Measurements from ENCODE around the gene GINS3. TPM values are rescaled to one million over a fixed set of nuclear protein-coding genes. Genes with fewer than 3 reads are reported as not detected.
"Not testable (repeated sequence)": the region's sequence is repeated elsewhere in the genome, so short reads cannot be mapped to it uniquely, and the experiment has no call there.

Gene GINS3
- total RNA-seq, 2 experiments from 2014 or later: 20.2 to 23.0 TPM

DNA sequence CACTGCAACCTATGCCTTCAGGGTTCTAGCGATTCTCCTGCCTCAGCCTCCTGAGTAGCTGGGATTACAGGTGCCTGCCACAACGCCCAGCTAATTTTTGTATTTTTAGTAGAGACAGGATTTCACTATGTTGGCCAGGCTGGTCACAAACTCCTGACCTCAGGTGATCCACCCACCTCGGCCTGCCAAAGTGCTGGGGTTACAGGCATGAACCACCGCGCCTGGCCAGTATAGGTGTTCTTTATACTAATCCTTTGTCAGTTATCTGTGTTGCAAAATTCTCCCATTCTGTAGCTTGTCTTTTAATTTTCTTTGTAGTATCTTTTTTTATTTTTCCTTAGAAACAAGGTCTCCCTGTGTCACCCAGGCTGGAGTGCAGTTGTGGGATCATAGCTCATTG is 23.7 kb downstream of the GINS3 start:
- H3K36me3 Mint-ChIP-seq (ENCODE audit: low read depth); H3K4me3 Mint-ChIP-seq; intact Hi-C loops (cut with DNase I, micrococcal nuclease); H3K27me3 Mint-ChIP-seq; CTCF ChIA-PET; POLR2A ChIA-PET; ATAC-seq; DNase-seq; H3K9me3 Mint-ChIP-seq (ENCODE audit: low read depth); H3K4me1 Mint-ChIP-seq; H3K27ac Mint-ChIP-seq: not testable (repeated sequence)

GRCh38 chr16:58417035-58417434 is 24.8 kb downstream of the GINS3 start:
- Mint-ChIP-seq H3K27ac (no peak overlapping the region), H3K36me3 (ENCODE audit: low read depth) (no peaks in the 10 kb centered on the region), H3K27me3 (peaks cover 7% of the 10 kb centered on the region), H3K4me1 (no peaks in the 10 kb centered on the region), H3K4me3 (no peak overlapping the region), H3K9me3 (ENCODE audit: low read depth) (no peaks in the 10 kb centered on the region)
- intact Hi-C loops (cut with DNase I, micrococcal nuclease): no loop called here
- DNase-seq (no peak), ATAC-seq (no peak)
- CTCF ChIA-PET: no interaction called here
- POLR2A ChIA-PET: no interaction called here

GRCh38 chr16:58417600-58417999 is 25.3 kb downstream of the GINS3 start:
- Mint-ChIP-seq H3K4me1 (no peaks in the 10 kb centered on the region), H3K9me3 (ENCODE audit: low read depth) (no peaks in the 10 kb centered on the region), H3K27ac (no peak overlapping the region), H3K36me3 (ENCODE audit: low read depth) (no peaks in the 10 kb centered on the region), H3K27me3 (peaks cover 7% of the 10 kb centered on the region), H3K4me3 (no peak overlapping the region)
- DNase-seq: no peak
- intact Hi-C loops (cut with DNase I, micrococcal nuclease): no loop called here
- ATAC-seq: no peak
- ChIA-PET POLR2A (no interaction called here), CTCF (no interaction called here)

DNA sequence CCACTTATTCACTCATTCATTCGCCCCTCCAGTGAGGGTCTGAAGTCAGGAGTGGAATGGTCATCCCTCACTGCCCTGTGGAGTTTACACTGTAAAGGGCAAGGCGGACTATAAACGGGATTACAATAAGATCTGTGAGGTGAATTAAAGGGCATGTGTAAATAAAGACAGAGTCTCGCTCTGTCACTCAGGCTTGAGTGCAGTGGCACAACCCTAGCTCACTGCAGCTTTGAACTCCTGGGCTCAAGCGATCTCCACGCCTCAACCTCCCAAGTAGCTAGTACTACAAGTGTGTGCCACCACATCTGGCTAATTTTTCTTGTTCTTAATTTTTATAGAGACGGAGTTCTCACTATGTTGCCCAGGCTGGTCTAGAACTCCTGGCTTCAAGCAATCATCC is 25.8 kb downstream of the GINS3 start:
- no peak overlapping the region for H3K27ac Mint-ChIP-seq
- POLR2A ChIA-PET: no interaction called here

GRCh38 chr16:58418601-58419000 is 26.3 kb downstream of the GINS3 start:
- no peak for ATAC-seq
- Mint-ChIP-seq H3K9me3 (ENCODE audit: low read depth) (no peaks in the 10 kb centered on the region), H3K36me3 (ENCODE audit: low read depth) (no peaks in the 10 kb centered on the region), H3K27ac (no peak overlapping the region), H3K4me3 (no peak overlapping the region), H3K27me3 (peaks cover 9% of the 10 kb centered on the region), H3K4me1 (no peaks in the 10 kb centered on the region)
- POLR2A ChIA-PET: no interaction called here
- no peak for DNase-seq
- intact Hi-C loops (cut with DNase I, micrococcal nuclease): no loop called here
- CTCF ChIA-PET: interaction anchor here (0.6 kb wide), 1 partner anchor 69 kb away, joined by 3 read pairs; no protein-coding TSS in a partner anchor

More for the DNA sequence above, 25.8 kb downstream of the GINS3 start:
- H3K4me1 Mint-ChIP-seq: no peaks in the 10 kb centered on the region
- no peak overlapping the region for H3K4me3 Mint-ChIP-seq
- ATAC-seq (no peak), DNase-seq (no peak)
- no peaks in the 10 kb centered on the region for H3K36me3 Mint-ChIP-seq (ENCODE audit: low read depth)
- peaks cover 9% of the 10 kb centered on the region for H3K27me3 Mint-ChIP-seq
- H3K9me3 Mint-ChIP-seq (ENCODE audit: low read depth): no peaks in the 10 kb centered on the region
- intact Hi-C loops (cut with DNase I, micrococcal nuclease): no loop called here
- CTCF ChIA-PET: no interaction called here

GRCh38 chr16:58419241-58419990 is 27.1 kb downstream of the GINS3 start:
- H3K4me1 Mint-ChIP-seq: no peaks in the 10 kb centered on the region
- ChIA-PET POLR2A (no interaction called here), CTCF (interaction anchor here (0.6 kb wide), 1 partner anchor 836 kb away, joined by 3 read pairs; no protein-coding TSS in a partner anchor)
- intact Hi-C loops (cut with DNase I, micrococcal nuclease): no loop called here
- no peaks in the 10 kb centered on the region for H3K9me3 Mint-ChIP-seq (ENCODE audit: low read depth)
- no peak overlapping the region for H3K4me3 Mint-ChIP-seq
- peaks cover 9% of the 10 kb centered on the region for H3K27me3 Mint-ChIP-seq
- H3K36me3 Mint-ChIP-seq (ENCODE audit: low read depth): no peaks in the 10 kb centered on the region
- ATAC-seq (no peak), DNase-seq (no peak)
- H3K27ac Mint-ChIP-seq: no peak overlapping the region

- no peaks in the 10 kb centered on the region for H3K36me3 Mint-ChIP-seq (ENCODE audit: low read depth)
- H3K27me3 Mint-ChIP-seq: peaks cover 9% of the 10 kb centered on the region
- intact Hi-C loops (cut with DNase I, micrococcal nuclease): no loop called here
- ChIA-PET POLR2A (no interaction called here), CTCF (interaction anchor here (0.7 kb wide), 1 partner anchor 104 kb away, joined by 3 read pairs; no protein-coding TSS in a partner anchor)
- ATAC-seq (no peak), DNase-seq (no peak)
- H3K9me3 Mint-ChIP-seq (ENCODE audit: low read depth): no peaks in the 10 kb centered on the region
- H3K4me1 Mint-ChIP-seq: peaks cover 10% of the 10 kb centered on the region
- no peak overlapping the region for H3K4me3 Mint-ChIP-seq
- no peak overlapping the region for H3K27ac Mint-ChIP-seq
These were observed 28.8 kb downstream of the GINS3 start for GRCh38 chr16:58421059-58421458.

DNA sequence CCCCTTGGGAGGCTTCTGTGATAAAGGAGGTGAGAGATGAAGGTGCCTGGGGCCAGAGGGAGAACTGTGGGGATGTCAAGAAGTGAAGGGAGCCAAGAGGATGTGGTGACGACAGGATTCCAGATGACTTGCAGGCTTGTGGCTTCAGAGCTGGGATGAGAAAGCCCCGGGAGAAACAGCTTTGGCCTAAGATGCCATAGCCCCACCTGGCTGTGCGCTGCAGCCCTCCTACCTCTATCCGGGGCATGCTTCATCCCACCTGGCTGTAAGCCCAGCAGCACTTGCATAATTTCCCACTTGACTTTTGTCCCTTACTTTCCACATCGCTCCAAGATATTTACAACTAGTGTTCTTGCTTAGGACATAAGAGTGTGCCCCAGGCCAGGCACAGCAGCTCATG is 29.3 kb downstream of the GINS3 start:
- H3K9me3 Mint-ChIP-seq (ENCODE audit: low read depth): no peaks in the 10 kb centered on the region
- ATAC-seq (no peak), DNase-seq (no peak)
- H3K4me3 Mint-ChIP-seq: no peak overlapping the region
- ChIA-PET CTCF (interaction anchor here (0.7 kb wide), 1 partner anchor 105 kb away, joined by 3 read pairs; no protein-coding TSS in a partner anchor), POLR2A (no interaction called here)
- peaks cover 9% of the 10 kb centered on the region for H3K27me3 Mint-ChIP-seq
- no peaks in the 10 kb centered on the region for H3K36me3 Mint-ChIP-seq (ENCODE audit: low read depth)
- H3K4me1 Mint-ChIP-seq: peaks cover 13% of the 10 kb centered on the region
- no peak overlapping the region for H3K27ac Mint-ChIP-seq
- intact Hi-C loops (cut with DNase I, micrococcal nuclease): no loop called here

GRCh38 chr16:58422809-58423208 is 30.5 kb downstream of the GINS3 start:
- CTCF ChIA-PET: interaction anchor here (2.2 kb wide), 1 partner anchor 86 kb away, joined by 8 read pairs; no protein-coding TSS in a partner anchor
- POLR2A ChIA-PET: no interaction called here
- no peak for ATAC-seq
- Mint-ChIP-seq H3K36me3 (ENCODE audit: low read depth) (no peaks in the 10 kb centered on the region), H3K27ac (no peak overlapping the region), H3K4me3 (no peak overlapping the region), H3K9me3 (ENCODE audit: low read depth) (no peaks in the 10 kb centered on the region), H3K4me1 (peaks cover 13% of the 10 kb centered on the region), H3K27me3 (peaks cover 11% of the 10 kb centered on the region)
- no peak for DNase-seq
- intact Hi-C loops (cut with DNase I, micrococcal nuclease): no loop called here

GRCh38 chr16:58425245-58425644 is 33.0 kb downstream of the GINS3 start:
- intact Hi-C loops (cut with DNase I, micrococcal nuclease): no loop called here
- CTCF ChIA-PET: no interaction called here
- Mint-ChIP-seq H3K9me3 (ENCODE audit: low read depth) (no peaks in the 10 kb centered on the region), H3K27me3 (peaks cover 9% of the 10 kb centered on the region), H3K27ac (no peak overlapping the region), H3K4me1 (peaks cover 13% of the 10 kb centered on the region), H3K4me3 (no peak overlapping the region), H3K36me3 (ENCODE audit: low read depth) (no peaks in the 10 kb centered on the region)
- no peak for DNase-seq
- no peak for ATAC-seq
- POLR2A ChIA-PET: no interaction called here

GRCh38 chr16:58425756-58426494 is 33.7 kb downstream of the GINS3 start:
- H3K27me3 Mint-ChIP-seq: peaks cover 6% of the 10 kb centered on the region
- peak; percentile 36 for DNase-seq
- intact Hi-C loops (cut with DNase I, micrococcal nuclease): no loop called here
- peaks cover 13% of the 10 kb centered on the region for H3K4me1 Mint-ChIP-seq
- ChIA-PET CTCF (no interaction called here), POLR2A (no interaction called here)
- H3K36me3 Mint-ChIP-seq (ENCODE audit: low read depth): no peaks in the 10 kb centered on the region
- H3K4me3 Mint-ChIP-seq: no peak overlapping the region
- H3K27ac Mint-ChIP-seq: no peak overlapping the region
- H3K9me3 Mint-ChIP-seq (ENCODE audit: low read depth): no peaks in the 10 kb centered on the region
- peak; percentile 63 for ATAC-seq

DNA sequence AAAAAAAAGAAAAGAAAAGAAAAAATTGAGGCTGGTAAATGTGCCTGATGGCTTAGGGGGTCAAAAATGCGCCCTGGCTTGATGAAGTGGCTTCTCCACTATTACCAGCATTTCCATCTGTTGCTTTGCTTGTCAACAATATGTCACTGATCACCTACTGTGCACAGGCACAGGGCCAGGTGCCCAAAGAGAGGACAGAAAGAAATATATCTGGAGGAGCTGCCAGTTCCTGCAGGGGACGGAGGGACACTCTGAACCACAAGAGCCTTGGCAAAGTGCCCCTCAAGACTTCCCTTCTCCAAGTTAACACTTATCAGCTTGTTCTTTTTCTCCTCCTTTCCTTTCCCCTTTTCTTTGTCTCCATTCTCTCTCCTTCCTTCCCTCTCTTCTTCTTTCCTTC is 34.7 kb downstream of the GINS3 start:
- intact Hi-C loops (cut with DNase I, micrococcal nuclease): no loop called here
- DNase-seq (no peak), ATAC-seq (no peak)
- H3K36me3 Mint-ChIP-seq (ENCODE audit: low read depth): no peaks in the 10 kb centered on the region
- POLR2A ChIA-PET: no interaction called here
- no peaks in the 10 kb centered on the region for H3K9me3 Mint-ChIP-seq (ENCODE audit: low read depth)
- peaks cover 13% of the 10 kb centered on the region for H3K4me1 Mint-ChIP-seq
- CTCF ChIA-PET: interaction anchor here (0.8 kb wide), 1 partner anchor 67 kb away, joined by 3 read pairs; no protein-coding TSS in a partner anchor
- peaks cover 5% of the 10 kb centered on the region for H3K27me3 Mint-ChIP-seq
- H3K4me3 Mint-ChIP-seq: no peak overlapping the region
- H3K27ac Mint-ChIP-seq: no peak overlapping the region

Measured in activated CD4-positive, alpha-beta T cell treated with anti-CD3 and anti-CD28 coated beads for 36 hours (primary cell).